KOPT-K1 (cell line): ENCODE data around the gene ROR2.
"Not testable (repeated sequence)": the region's sequence is repeated elsewhere in the genome, so short reads cannot be mapped to it uniquely, and the experiment has no call there.

Source experiments
- H3K27ac ChIP-seq: fragments of 200-600 bp; sonication (generic); 2 replicates; pipeline ENCODE4 v1.5.1; 2016; ENCODE audit warnings: antibody characterized with exemption, mild to moderate bottlenecking, low read depth, low read length; ENCODE audit not compliant: poor library complexity, severe bottlenecking
- H3K36me3 ChIP-seq: fragments of 200-600 bp; sonication (generic); 2 replicates; pipeline ENCODE4 v1.5.1; 2017; ENCODE audit warnings: antibody characterized with exemption, mild to moderate bottlenecking, low read length, moderate library complexity; ENCODE audit not compliant: insufficient read depth
- H3K9me3 ChIP-seq: fragments of 200-600 bp; sonication (generic); 2 replicates; pipeline ENCODE4 v1.5.1; 2017; ENCODE audit warnings: antibody characterized with exemption, low read length, mild to moderate bottlenecking; ENCODE audit not compliant: insufficient read depth, poor library complexity, severe bottlenecking

The ROR2 gene

DNA sequence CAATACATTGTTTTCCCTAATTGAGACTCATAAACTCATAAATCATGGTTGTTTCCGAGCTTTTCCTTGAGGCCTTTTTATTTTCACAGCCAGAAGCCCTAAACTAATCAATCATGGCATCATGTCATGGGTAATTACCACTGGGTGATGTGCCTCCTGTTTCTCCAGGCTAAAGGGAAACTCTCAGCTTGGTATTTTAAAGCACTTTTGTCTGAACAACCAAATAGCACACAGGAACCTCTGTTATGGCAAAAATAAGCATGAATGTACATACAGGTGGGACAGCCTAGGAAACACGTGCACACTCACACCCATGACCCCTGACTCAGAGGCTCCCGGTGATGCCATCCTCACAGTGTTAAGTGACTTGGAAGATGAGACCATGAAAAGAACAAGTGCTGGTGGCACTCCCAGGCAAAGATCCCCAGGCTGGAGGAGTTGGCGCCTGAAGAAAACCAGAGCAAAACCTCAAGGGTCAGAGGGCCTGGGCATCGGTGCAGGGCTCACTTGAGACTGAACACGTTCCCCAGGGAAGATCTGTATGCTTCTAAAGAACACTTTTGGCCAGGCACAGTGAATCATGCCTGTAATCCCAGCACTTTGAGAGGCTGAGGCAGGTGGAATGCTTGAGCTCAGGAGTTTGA, 154.3 kb downstream of the ROR2 start:
- Histone ChIP-seq H3K36me3 (no peaks in the 10 kb centered on the region), H3K9me3 (no peaks in the 10 kb centered on the region), H3K27ac (no peak overlapping the region)

- not testable (repeated sequence) for H3K27ac ChIP-seq
Observed at GRCh38 chr9:91793371-91793770, 156.7 kb downstream of the ROR2 start.

GRCh38 chr9:91790917-91791316, 159.1 kb downstream of the ROR2 start:
- no peaks in the 10 kb centered on the region for H3K36me3 ChIP-seq
- H3K27ac ChIP-seq: no peak overlapping the region
- no peaks in the 10 kb centered on the region for H3K9me3 ChIP-seq

More at GRCh38 chr9:91793371-91793770, 156.7 kb downstream of the ROR2 start:
- not testable (repeated sequence) for H3K9me3 ChIP-seq, H3K36me3 ChIP-seq

GRCh38 chr9:91789941-91790340, 160.1 kb downstream of the ROR2 start:
- Histone ChIP-seq H3K36me3 (no peaks in the 10 kb centered on the region), H3K27ac (no peak overlapping the region), H3K9me3 (no peaks in the 10 kb centered on the region)

DNA sequence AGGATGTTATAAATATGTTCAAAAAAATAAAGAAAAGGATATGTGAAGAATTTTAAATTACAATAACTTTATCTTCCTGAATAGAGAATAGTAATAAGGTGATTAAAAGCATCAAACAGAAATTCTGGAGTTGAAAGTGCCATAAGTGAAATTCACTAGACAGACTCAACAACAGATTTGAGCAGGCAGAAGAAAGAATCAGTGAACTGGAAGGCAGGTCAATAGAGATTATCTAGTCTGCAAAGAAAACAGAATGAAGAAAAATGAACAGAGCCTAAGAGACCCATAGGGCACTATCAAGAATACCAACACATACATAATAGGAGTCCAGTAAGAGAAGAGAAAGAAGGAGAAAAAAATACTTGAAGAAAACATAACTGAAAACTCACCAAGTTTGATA, 162.1 kb downstream of the ROR2 start:
- H3K9me3 ChIP-seq: peaks cover 3% of the 10 kb centered on the region
- no peak overlapping the region for H3K27ac ChIP-seq
- no peaks in the 10 kb centered on the region for H3K36me3 ChIP-seq

- H3K27ac ChIP-seq: no peak overlapping the region
- no peaks in the 10 kb centered on the region for H3K36me3 ChIP-seq
- peaks cover 7% of the 10 kb centered on the region for H3K9me3 ChIP-seq
Observed at GRCh38 chr9:91786132-91786896, 163.7 kb downstream of the ROR2 start.

GRCh38 chr9:91785447-91785842, 164.6 kb downstream of the ROR2 start:
- H3K27ac ChIP-seq: no peak overlapping the region
- peaks cover 7% of the 10 kb centered on the region for H3K9me3 ChIP-seq
- H3K36me3 ChIP-seq: no peaks in the 10 kb centered on the region

GRCh38 chr9:91784673-91785446, 165.2 kb downstream of the ROR2 start:
- Histone ChIP-seq H3K27ac (no peak overlapping the region), H3K36me3 (no peaks in the 10 kb centered on the region), H3K9me3 (peaks cover 7% of the 10 kb centered on the region)

DNA sequence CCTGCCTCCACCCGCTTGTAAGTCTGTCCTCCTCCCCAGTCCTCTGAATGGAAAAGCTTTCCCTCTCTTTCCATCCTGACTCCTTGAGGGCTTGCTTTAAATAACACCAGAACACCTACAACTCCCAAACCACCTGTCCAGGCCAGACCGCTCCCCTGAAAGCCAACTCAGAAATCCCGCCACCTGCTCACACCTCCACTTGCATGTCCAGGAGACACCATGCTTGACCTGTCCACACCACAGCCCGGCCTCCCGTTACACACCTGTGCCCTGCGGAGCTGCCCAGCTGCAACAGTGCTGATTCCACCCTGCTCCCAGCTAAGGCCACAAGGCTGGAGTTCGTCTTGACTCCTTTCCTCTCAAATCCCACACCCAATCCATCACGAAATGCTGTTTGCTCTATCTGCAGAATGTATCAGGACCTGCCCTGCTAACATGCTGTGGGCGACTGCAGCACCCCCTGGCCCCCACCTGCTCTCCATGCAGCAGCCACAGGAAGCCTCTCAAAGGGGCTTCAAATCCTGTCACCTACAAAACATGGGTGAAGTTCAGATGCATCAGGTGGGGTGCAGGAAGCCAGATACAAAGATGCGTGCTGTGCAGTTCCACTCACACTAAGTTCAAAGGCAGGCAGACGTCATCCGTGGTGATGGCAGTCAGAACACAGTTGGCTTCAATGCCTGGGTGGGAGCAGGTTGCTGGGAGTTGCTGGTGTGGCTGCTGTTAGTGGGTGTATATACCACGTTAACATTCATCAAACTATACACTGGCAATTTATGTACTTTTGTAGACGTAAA, 166.0 kb downstream of the ROR2 start:
- no peak overlapping the region for H3K27ac ChIP-seq
- peaks cover 7% of the 10 kb centered on the region for H3K9me3 ChIP-seq

DNA sequence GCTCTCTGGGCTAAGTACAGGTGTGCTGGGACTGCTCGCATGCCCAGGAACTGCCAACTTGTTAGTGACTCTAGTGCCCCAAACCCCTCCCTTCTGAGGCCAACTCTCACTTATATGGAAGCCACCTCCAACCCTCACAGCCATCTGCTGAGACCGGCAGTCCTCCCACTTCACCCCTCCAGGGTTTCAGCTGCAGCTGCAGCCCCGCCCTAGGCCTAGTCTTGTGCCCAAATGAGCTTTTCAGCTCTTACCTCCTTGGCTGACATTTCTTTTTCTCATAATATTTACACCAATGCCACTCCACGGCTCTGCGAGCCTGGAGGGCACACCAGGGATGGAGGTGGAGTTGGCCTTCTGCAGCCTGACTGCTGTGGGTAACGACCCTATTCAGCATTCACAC, 166.6 kb downstream of the ROR2 start:
- Histone ChIP-seq H3K36me3 (no peaks in the 10 kb centered on the region), H3K27ac (no peak overlapping the region), H3K9me3 (peaks cover 7% of the 10 kb centered on the region)

More for the DNA sequence above, 166.0 kb downstream of the ROR2 start:
- no peaks in the 10 kb centered on the region for H3K36me3 ChIP-seq

- Histone ChIP-seq H3K9me3 (peaks cover 7% of the 10 kb centered on the region), H3K36me3 (no peaks in the 10 kb centered on the region), H3K27ac (no peak overlapping the region)
Observed at GRCh38 chr9:91782708-91783214, 167.3 kb downstream of the ROR2 start.

- H3K36me3 ChIP-seq: no peaks in the 10 kb centered on the region
- H3K9me3 ChIP-seq: peaks cover 7% of the 10 kb centered on the region
- no peak overlapping the region for H3K27ac ChIP-seq
Observed at GRCh38 chr9:91781906-91782305, 168.1 kb downstream of the ROR2 start.

DNA sequence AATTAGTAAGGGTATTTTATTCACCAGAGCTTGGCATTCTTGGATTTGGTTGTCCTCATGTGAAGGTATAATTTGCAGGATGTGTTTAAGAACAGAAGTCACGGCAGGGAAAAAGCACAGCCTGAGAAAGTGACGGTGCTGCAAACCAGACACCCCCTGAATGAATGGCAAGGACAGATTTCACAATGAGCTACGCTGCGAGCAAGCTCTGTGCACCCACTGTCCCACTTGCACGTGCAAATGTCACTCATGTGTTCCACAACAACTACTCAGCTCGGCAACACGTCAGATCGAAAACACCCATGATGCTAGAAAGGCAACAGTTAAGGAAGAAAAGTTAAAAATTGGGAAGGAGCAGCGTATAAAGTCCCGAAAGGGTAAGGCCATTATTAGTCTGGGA, 168.9 kb downstream of the ROR2 start:
- peaks cover 7% of the 10 kb centered on the region for H3K9me3 ChIP-seq
- no peaks in the 10 kb centered on the region for H3K36me3 ChIP-seq

GRCh38 chr9:91778031-91778430, 172.0 kb downstream of the ROR2 start:
- Histone ChIP-seq H3K36me3 (no peaks in the 10 kb centered on the region), H3K9me3 (peaks cover 5% of the 10 kb centered on the region), H3K27ac (no peak overlapping the region)

More for the DNA sequence above, 168.9 kb downstream of the ROR2 start:
- no peak overlapping the region for H3K27ac ChIP-seq
